ENCODE data around the gene HSD17B13. TPM values are rescaled to one million over a fixed set of nuclear protein-coding genes. Genes with fewer than 3 reads are reported as not detected.

HSD17B13 gene
- polyA plus RNA-seq, 1 of the 3 experiments (the other 2 are of a cell fraction) = 0.13 TPM

DNA sequence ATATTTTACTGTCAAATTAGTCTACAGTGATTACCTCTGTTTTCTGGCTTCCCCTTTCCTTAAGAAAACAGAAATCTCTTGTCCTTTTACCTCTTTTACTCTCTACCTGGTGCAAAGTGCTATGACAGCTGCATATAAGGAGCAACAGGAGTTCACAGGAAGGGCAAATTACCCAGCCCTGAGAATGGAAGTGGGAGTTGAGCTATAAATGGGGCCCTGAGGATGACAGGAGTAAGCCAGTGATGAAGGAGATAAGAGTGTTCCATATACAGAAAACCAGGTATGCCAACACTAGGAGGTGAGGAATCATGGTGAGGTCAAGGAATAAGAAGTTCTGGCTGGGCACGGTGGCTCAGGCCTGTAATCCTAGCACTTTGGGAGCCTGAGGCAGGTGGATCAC, 4.5 kb upstream of the HSD17B13 start:
- no peaks in the 10 kb centered on the region for H3K79me2 ChIP-seq (ENCODE audit: insufficient read depth)
- H3K4me2 ChIP-seq = no peak overlapping the region
- no peak overlapping the region for H2AFZ ChIP-seq (ENCODE audit: low read depth)
- ChIA-PET CTCF (no interaction called here), POLR2A (no interaction called here)
- H3K36me3 ChIP-seq (replicated peaks in 1 of 2; ENCODE audit: control insufficient read depth in 1 of 2, insufficient read depth in 2 of 2, low read length in 1 of 2) = no peaks in the 10 kb centered on the region
- no peaks in the 10 kb centered on the region for H4K20me1 ChIP-seq (ENCODE audit: insufficient read depth)
- H3K27me3 ChIP-seq (ENCODE audit: insufficient read depth) = no peaks in the 10 kb centered on the region
- DNase-seq = no peak
- WGBS (ENCODE audit: low lambda C conversion rate) = 100% methylated on average over 1 of the region's 1 CpG
- H3K4me1 ChIP-seq (ENCODE audit: control insufficient read depth in 1 of 2, insufficient read depth in 2 of 2, low read depth in 1 of 2, low read length in 1 of 2) = no peaks in the 10 kb centered on the region
- no peaks in the 10 kb centered on the region for H3K9me2 ChIP-seq
- no peak overlapping the region for H3K4me3 ChIP-seq (ENCODE audit: low read depth in 2 of 2, low read length in 1 of 2)
- TF ChIP-seq FOXM1 (IDR thresholded peaks at IDR 0.05; ENCODE audit: low read depth) (no peak), TAF1 (IDR thresholded peaks at IDR 0.05; ENCODE audit: borderline replicate concordance, low read depth, low read length) (no peak), CHD2 (IDR thresholded peaks at IDR 0.05; ENCODE audit: low read length, partially characterized antibody) (no peak), FOSL2 (IDR thresholded peaks at IDR 0.05; ENCODE audit: borderline replicate concordance, low read depth) (no peak), SIN3A (IDR thresholded peaks at IDR 0.05; ENCODE audit: borderline replicate concordance, low read depth, low read length) (no peak), RFX5 (IDR thresholded peaks at IDR 0.05; ENCODE audit: low read length) (no peak), RAD21 (IDR thresholded peaks at IDR 0.05; ENCODE audit: low read length) (no peak)
- no peak overlapping the region for H3K9ac ChIP-seq
- H3F3A ChIP-seq (replicated peaks; ENCODE audit: insufficient read depth) = peaks cover 4% of the 10 kb centered on the region
- no peaks in the 10 kb centered on the region for H3K9me3 ChIP-seq
- no peak overlapping the region for H3K27ac ChIP-seq (ENCODE audit: low read depth in 2 of 2, low read length in 1 of 2)

DNA sequence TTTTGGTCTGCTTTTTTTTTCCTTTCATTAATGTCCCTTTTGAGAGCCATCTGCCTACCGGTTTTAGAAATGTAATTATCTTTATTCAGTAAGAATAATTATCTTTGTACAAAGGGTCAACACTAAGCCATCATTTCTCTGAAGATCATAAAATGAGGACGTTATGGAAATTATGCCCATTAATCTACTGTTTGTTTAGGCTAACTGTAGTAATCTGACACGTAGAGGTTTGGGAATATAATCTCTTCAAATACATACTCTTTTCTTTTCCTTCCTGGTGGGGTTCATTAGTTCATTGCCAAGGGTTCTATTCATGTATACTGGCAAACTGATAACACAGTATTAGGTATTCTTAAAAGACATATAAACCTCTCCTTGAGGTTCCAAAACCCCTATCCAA, 3.8 kb upstream of the HSD17B13 start:
- no peak for DNase-seq
- H2AFZ ChIP-seq (ENCODE audit: low read depth) = no peak overlapping the region
- no peak overlapping the region for H3K4me3 ChIP-seq (ENCODE audit: low read depth in 2 of 2, low read length in 1 of 2)
- no peak for TF ChIP-seq GABPA (IDR thresholded peaks at IDR 0.05; ENCODE audit: low read depth)
- no peak for TF ChIP-seq YY1 (IDR thresholded peaks at IDR 0.05; ENCODE audit: low read depth)
- no peak for TF ChIP-seq FOXJ3 (CRISPR knock-in tag; IDR thresholded peaks at IDR 0.05)
- TF ChIP-seq, protein P1, sequence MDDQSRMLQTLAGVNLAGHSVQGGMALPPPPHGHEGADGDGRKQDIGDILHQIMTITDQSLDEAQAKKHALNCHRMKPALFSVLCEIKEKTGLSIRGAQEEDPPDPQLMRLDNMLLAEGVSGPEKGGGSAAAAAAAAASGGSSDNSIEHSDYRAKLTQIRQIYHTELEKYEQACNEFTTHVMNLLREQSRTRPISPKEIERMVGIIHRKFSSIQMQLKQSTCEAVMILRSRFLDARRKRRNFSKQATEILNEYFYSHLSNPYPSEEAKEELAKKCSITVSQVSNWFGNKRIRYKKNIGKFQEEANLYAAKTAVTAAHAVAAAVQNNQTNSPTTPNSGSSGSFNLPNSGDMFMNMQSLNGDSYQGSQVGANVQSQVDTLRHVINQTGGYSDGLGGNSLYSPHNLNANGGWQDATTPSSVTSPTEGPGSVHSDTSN (IDR thresholded peaks at IDR 0.05) = no peak
- no peak for TF ChIP-seq CHD2 (IDR thresholded peaks at IDR 0.05; ENCODE audit: low read length, partially characterized antibody)
- no peak for TF ChIP-seq RFX5 (IDR thresholded peaks at IDR 0.05; ENCODE audit: low read length)
- TF ChIP-seq, protein P2, sequence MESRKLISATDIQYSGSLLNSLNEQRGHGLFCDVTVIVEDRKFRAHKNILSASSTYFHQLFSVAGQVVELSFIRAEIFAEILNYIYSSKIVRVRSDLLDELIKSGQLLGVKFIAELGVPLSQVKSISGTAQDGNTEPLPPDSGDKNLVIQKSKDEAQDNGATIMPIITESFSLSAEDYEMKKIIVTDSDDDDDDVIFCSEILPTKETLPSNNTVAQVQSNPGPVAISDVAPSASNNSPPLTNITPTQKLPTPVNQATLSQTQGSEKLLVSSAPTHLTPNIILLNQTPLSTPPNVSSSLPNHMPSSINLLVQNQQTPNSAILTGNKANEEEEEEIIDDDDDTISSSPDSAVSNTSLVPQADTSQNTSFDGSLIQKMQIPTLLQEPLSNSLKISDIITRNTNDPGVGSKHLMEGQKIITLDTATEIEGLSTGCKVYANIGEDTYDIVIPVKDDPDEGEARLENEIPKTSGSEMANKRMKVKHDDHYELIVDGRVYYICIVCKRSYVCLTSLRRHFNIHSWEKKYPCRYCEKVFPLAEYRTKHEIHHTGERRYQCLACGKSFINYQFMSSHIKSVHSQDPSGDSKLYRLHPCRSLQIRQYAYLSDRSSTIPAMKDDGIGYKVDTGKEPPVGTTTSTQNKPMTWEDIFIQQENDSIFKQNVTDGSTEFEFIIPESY (IDR thresholded peaks at IDR 0.05; ENCODE audit: borderline replicate concordance, low read depth) = no peak
- no peak for TF ChIP-seq TAF1 (IDR thresholded peaks at IDR 0.05; ENCODE audit: borderline replicate concordance, low read depth, low read length)
- no peak for TF ChIP-seq ELF1 (IDR thresholded peaks at IDR 0.05)
- no peak for TF ChIP-seq NRF1 (IDR thresholded peaks at IDR 0.05; ENCODE audit: low read depth, low read length)
- TF ChIP-seq, protein P3, sequence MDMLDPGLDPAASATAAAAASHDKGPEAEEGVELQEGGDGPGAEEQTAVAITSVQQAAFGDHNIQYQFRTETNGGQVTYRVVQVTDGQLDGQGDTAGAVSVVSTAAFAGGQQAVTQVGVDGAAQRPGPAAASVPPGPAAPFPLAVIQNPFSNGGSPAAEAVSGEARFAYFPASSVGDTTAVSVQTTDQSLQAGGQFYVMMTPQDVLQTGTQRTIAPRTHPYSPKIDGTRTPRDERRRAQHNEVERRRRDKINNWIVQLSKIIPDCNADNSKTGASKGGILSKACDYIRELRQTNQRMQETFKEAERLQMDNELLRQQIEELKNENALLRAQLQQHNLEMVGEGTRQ (IDR thresholded peaks at IDR 0.05; ENCODE audit: borderline replicate concordance, low read depth, low read length) = no peak
- no peak for TF ChIP-seq TCF12 (IDR thresholded peaks at IDR 0.05)
- TF ChIP-seq, protein P4, sequence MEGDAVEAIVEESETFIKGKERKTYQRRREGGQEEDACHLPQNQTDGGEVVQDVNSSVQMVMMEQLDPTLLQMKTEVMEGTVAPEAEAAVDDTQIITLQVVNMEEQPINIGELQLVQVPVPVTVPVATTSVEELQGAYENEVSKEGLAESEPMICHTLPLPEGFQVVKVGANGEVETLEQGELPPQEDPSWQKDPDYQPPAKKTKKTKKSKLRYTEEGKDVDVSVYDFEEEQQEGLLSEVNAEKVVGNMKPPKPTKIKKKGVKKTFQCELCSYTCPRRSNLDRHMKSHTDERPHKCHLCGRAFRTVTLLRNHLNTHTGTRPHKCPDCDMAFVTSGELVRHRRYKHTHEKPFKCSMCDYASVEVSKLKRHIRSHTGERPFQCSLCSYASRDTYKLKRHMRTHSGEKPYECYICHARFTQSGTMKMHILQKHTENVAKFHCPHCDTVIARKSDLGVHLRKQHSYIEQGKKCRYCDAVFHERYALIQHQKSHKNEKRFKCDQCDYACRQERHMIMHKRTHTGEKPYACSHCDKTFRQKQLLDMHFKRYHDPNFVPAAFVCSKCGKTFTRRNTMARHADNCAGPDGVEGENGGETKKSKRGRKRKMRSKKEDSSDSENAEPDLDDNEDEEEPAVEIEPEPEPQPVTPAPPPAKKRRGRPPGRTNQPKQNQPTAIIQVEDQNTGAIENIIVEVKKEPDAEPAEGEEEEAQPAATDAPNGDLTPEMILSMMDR (IDR thresholded peaks at IDR 0.05) = no peak
- TF ChIP-seq, protein P5, sequence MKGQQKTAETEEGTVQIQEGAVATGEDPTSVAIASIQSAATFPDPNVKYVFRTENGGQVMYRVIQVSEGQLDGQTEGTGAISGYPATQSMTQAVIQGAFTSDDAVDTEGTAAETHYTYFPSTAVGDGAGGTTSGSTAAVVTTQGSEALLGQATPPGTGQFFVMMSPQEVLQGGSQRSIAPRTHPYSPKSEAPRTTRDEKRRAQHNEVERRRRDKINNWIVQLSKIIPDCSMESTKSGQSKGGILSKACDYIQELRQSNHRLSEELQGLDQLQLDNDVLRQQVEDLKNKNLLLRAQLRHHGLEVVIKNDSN (IDR thresholded peaks at IDR 0.05; ENCODE audit: borderline replicate concordance, low read depth) = no peak
- TF ChIP-seq, protein P6, sequence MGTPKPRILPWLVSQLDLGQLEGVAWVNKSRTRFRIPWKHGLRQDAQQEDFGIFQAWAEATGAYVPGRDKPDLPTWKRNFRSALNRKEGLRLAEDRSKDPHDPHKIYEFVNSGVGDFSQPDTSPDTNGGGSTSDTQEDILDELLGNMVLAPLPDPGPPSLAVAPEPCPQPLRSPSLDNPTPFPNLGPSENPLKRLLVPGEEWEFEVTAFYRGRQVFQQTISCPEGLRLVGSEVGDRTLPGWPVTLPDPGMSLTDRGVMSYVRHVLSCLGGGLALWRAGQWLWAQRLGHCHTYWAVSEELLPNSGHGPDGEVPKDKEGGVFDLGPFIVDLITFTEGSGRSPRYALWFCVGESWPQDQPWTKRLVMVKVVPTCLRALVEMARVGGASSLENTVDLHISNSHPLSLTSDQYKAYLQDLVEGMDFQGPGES (IDR thresholded peaks at IDR 0.05; ENCODE audit: low read depth, low read length) = no peak
- TF ChIP-seq FOXM1 (IDR thresholded peaks at IDR 0.05; ENCODE audit: low read depth) = no peak
- H4K20me1 ChIP-seq (ENCODE audit: insufficient read depth) = no peaks in the 10 kb centered on the region
- H3K36me3 ChIP-seq (replicated peaks in 1 of 2; ENCODE audit: control insufficient read depth in 1 of 2, insufficient read depth in 2 of 2, low read length in 1 of 2) = no peaks in the 10 kb centered on the region
- no peaks in the 10 kb centered on the region for H3K9me2 ChIP-seq
- CTCF ChIA-PET = no interaction called here
- no peaks in the 10 kb centered on the region for H3K9me3 ChIP-seq
- no peak overlapping the region for H3K27ac ChIP-seq (ENCODE audit: low read depth in 2 of 2, low read length in 1 of 2)
- POLR2A ChIA-PET = no interaction called here
- H3K4me1 ChIP-seq (ENCODE audit: control insufficient read depth in 1 of 2, insufficient read depth in 2 of 2, low read depth in 1 of 2, low read length in 1 of 2) = no peaks in the 10 kb centered on the region
- no peak overlapping the region for H3K9ac ChIP-seq
- 74% methylated on average over 3 of the region's 3 CpGs for WGBS (ENCODE audit: low lambda C conversion rate)
- H3K27me3 ChIP-seq (ENCODE audit: insufficient read depth) = no peaks in the 10 kb centered on the region
- no peaks in the 10 kb centered on the region for H3K79me2 ChIP-seq (ENCODE audit: insufficient read depth)
- peaks cover 4% of the 10 kb centered on the region for H3F3A ChIP-seq (replicated peaks; ENCODE audit: insufficient read depth)
- no peak overlapping the region for H3K4me2 ChIP-seq
